ENCODE results near the gene DDX3X.
"Not testable (repeated sequence)": the region's sequence is repeated elsewhere in the genome, so short reads cannot be mapped to it uniquely, and the experiment has no call there.

DDX3X gene

DNA sequence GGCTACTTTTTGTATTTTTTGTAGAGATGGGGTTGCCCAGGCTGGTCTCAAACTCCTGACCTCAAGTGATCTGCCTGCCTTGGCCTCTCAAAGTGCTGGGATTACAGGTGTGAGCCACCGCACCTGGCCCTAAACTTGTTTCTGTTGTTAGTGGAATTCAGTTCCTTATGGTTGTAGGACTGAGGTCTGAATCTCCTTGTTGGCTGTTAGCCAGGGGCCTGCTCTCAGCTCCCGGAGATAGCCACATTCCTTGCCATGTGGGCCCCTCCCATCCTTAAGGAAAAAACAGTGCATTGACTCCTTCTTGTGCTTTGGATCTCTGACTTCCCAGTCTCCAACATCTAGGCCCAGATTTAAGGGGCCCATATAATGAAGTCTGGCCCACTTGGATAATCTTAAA lies 63.8 kb downstream of the DDX3X start:
- no peak for DNase-seq (ENCODE audit: low read depth, low spot score)
- H3K4me3 ChIP-seq (ENCODE audit: low read length) = no peak overlapping the region

GRCh38 chrX:41402556-41402955 lies 68.6 kb downstream of the DDX3X start:
- not testable (repeated sequence) for DNase-seq (ENCODE audit: low read depth, low spot score); H3K4me3 ChIP-seq (ENCODE audit: low read length)

GRCh38 chrX:41405551-41405950 lies 71.6 kb downstream of the DDX3X start:
- no peak for DNase-seq (ENCODE audit: low read depth, low spot score)
- no peak overlapping the region for H3K4me3 ChIP-seq (ENCODE audit: low read length)

GRCh38 chrX:41406201-41406600 lies 72.2 kb downstream of the DDX3X start:
- DNase-seq (ENCODE audit: low read depth, low spot score) = no peak
- H3K4me3 ChIP-seq (ENCODE audit: low read length) = no peak overlapping the region

- no peak for DNase-seq (ENCODE audit: low read depth, low spot score)
- H3K4me3 ChIP-seq (ENCODE audit: low read length) = no peak overlapping the region
Measured at GRCh38 chrX:41407816-41408215, 73.9 kb downstream of the DDX3X start.

GRCh38 chrX:41408576-41408975 lies 74.6 kb downstream of the DDX3X start:
- no peak for DNase-seq (ENCODE audit: low read depth, low spot score)
- H3K4me3 ChIP-seq (ENCODE audit: low read length) = no peak overlapping the region

- no peak for DNase-seq (ENCODE audit: low read depth, low spot score)
- H3K4me3 ChIP-seq (ENCODE audit: low read length) = no peak overlapping the region
Measured at GRCh38 chrX:41409006-41409405, 75.0 kb downstream of the DDX3X start.

- H3K4me3 ChIP-seq (ENCODE audit: low read length); DNase-seq (ENCODE audit: low read depth, low spot score): not testable (repeated sequence)
Measured at GRCh38 chrX:41411222-41411621, 77.3 kb downstream of the DDX3X start.

- H3K4me3 ChIP-seq (ENCODE audit: low read length) = no peak overlapping the region
- DNase-seq (ENCODE audit: low read depth, low spot score) = no peak
Measured at GRCh38 chrX:41412261-41413081, 78.5 kb downstream of the DDX3X start.
